Fibroblast of lung (primary cell): ENCODE data around the gene CD3E. TPM values are rescaled to one million over a fixed set of nuclear protein-coding genes. Genes with fewer than 3 reads are reported as not detected.
A peak's percentile ranks its signal among the peaks of the same experiment; 100 is the strongest.

Experiments used
- DNase-seq, 2 donors: peaks; one replicate each; pipeline versions ENCODE4 v3.0.0 to v3.0.0-alpha.2; 2010; ENCODE audit warnings: low read depth in 2 of 2
- H2AFZ ChIP-seq: 2 replicates; pipeline ENCODE4 v1.5.1; 2012; ENCODE audit warnings: low read length, control low read depth, inconsistent platforms
- H3K27ac ChIP-seq: 2 replicates; pipeline ENCODE4 v1.5.1; 2011; ENCODE audit warnings: low read length, control low read depth; ENCODE audit not compliant: insufficient read depth
- H3K27me3 ChIP-seq: 2 replicates; pipeline ENCODE4 v1.5.1; 2011; ENCODE audit warnings: mild to moderate bottlenecking, low read length; ENCODE audit not compliant: control insufficient read depth, insufficient read depth
- H3K36me3 ChIP-seq: 2 replicates; pipeline ENCODE4 v1.5.1; 2011; ENCODE audit warnings: low read length; ENCODE audit not compliant: control insufficient read depth, insufficient read depth
- H3K4me1 ChIP-seq: 2 replicates; pipeline ENCODE4 v1.5.1; 2011; ENCODE audit warnings: low read length; ENCODE audit not compliant: control insufficient read depth, insufficient read depth; ENCODE audit errors: extremely low read depth
- H3K4me2 ChIP-seq: 2 replicates; pipeline ENCODE4 v1.5.1; 2011; ENCODE audit warnings: low read length, control low read depth; ENCODE audit not compliant: insufficient read depth; ENCODE audit errors: extremely low read depth
- H3K4me3 ChIP-seq, 4 experiments: fragments of 200-600 bp in 1 of 4; sonication (generic) in 1 of 4; replicated peaks in 1 of 4; 2 replicates each; pipeline ENCODE4 v1.5.1; 2011 to 2016; ENCODE audit warnings: low read length in 4 of 4, low read depth in 3 of 4, mild to moderate bottlenecking in 3 of 4, control low read depth in 2 of 4, inconsistent platforms in 1 of 4, mixed read lengths in 1 of 4; ENCODE audit not compliant: insufficient read depth in 1 of 4; ENCODE audit errors: control extremely low read depth in 1 of 4
- H3K79me2 ChIP-seq: 2 replicates; pipeline ENCODE4 v1.5.1; 2012; ENCODE audit warnings: mild to moderate bottlenecking, low read length, inconsistent platforms; ENCODE audit not compliant: control insufficient read depth, insufficient read depth
- H3K9ac ChIP-seq: 2 replicates; pipeline ENCODE4 v1.5.1; 2011; ENCODE audit warnings: mild to moderate bottlenecking, low read length, control low read depth; ENCODE audit not compliant: insufficient read depth
- H3K9me3 ChIP-seq: 2 replicates; pipeline ENCODE4 v1.5.1; 2012; ENCODE audit warnings: low read depth, low read length; ENCODE audit not compliant: control insufficient read depth, insufficient read depth
- H4K20me1 ChIP-seq: 2 replicates; pipeline ENCODE4 v1.5.1; 2011; ENCODE audit warnings: low read length; ENCODE audit not compliant: control insufficient read depth, insufficient read depth; ENCODE audit errors: extremely low read depth
- CTCF ChIP-seq, 2 donors: IDR thresholded peaks in 1 of 2; conservative IDR thresholded peaks in 1 of 2; 1 replicate in 1 of 2; 2 replicates in 1 of 2; pipeline ENCODE4 v1.5.1; 2011 to 2012; ENCODE audit warnings: low read length in 2 of 2, control low read depth in 1 of 2, inconsistent platforms in 1 of 2, low read depth in 1 of 2, mild to moderate bottlenecking in 1 of 2
- EZH2 ChIP-seq: IDR thresholded peaks from 2 replicates; pipeline ENCODE4 v1.5.1; 2012; ENCODE audit warnings: low read length, control low read depth, mild to moderate bottlenecking; ENCODE audit errors: missing control alignments
- polyA minus RNA-seq: library from RNA; depleted of rRNA, polyadenylated mRNA; stranded (reverse); fragments of >200 nt; gene quantifications from 2 replicates; pipeline ENCODE4 v1.2.3, GENCODE V29; 2011; ENCODE audit warnings: low replicate concordance
- polyA plus RNA-seq, 2 donors: library from polyadenylated mRNA; depleted of rRNA in 1 of 2; stranded (reverse) in 1 of 2; unstranded in 1 of 2; fragments of >200 nt; gene quantifications; 2 replicates each; pipeline ENCODE4 v1.2.1, GENCODE V29; 2011 to 2012; ENCODE audit warnings: missing spikeins in 1 of 2
- total RNA-seq: library from RNA; depleted of rRNA; stranded (reverse); fragments of >200 nt; gene quantifications from 2 replicates; pipeline ENCODE4 v1.2.1, GENCODE V29; 2014

The CD3E gene
- total RNA-seq (not detected in 2 replicates), polyA plus RNA-seq (not detected in 2 replicates), polyA minus RNA-seq (not detected in 2 replicates)
- polyA plus RNA-seq (2012), result not detected in 2 replicates

GRCh38 chr11:118304568-118305248 lies at the start of gene CD3E:
CD3E (plus strand) TSS chr11:118304730; CDS start chr11:118304953, 223 bp downstream.
- no peak within 1 kb of the TSS for H3K27ac ChIP-seq
- no peak within 1 kb of the TSS for H3K4me3 ChIP-seq
- no peaks in the 10 kb centered on the region for H3K9me3 ChIP-seq
- H3K4me1 ChIP-seq, result no peaks in the 10 kb centered on the region
- peaks cover 4% of the 10 kb centered on the region for H3K27me3 ChIP-seq
- H3K36me3 ChIP-seq, result no peaks in the 10 kb centered on the region
- H3K4me2 ChIP-seq, result no peak within 1 kb of the TSS
- H3K79me2 ChIP-seq, result no peaks in the 10 kb centered on the region
- no peak within 1 kb of the TSS for H2AFZ ChIP-seq
- H4K20me1 ChIP-seq, result no peaks in the 10 kb centered on the region
- no peak for DNase-seq
- no peak for TF ChIP-seq EZH2
- no peak for TF ChIP-seq CTCF (conservative IDR thresholded peaks at IDR 0.05 in 1 of 2, IDR thresholded peaks at IDR 0.05 in 1 of 2; ENCODE audit: low read depth in 1 of 2, low read length in 2 of 2)
- no peak within 1 kb of the TSS for H3K9ac ChIP-seq

GRCh38 chr11:118258410-118258809 lies 46.1 kb upstream of the CD3E start:
- no peak for DNase-seq
- H3K27me3 ChIP-seq, result peaks cover 14% of the 10 kb centered on the region

GRCh38 chr11:118259138-118259537 lies 45.4 kb upstream of the CD3E start:
- DNase-seq, result no peak
- H3K9me3 ChIP-seq, result no peaks in the 10 kb centered on the region
- no peaks in the 10 kb centered on the region for H3K79me2 ChIP-seq
- no peak overlapping the region for H3K27ac ChIP-seq
- H4K20me1 ChIP-seq, result no peaks in the 10 kb centered on the region
- H3K4me2 ChIP-seq, result no peak overlapping the region
- TF ChIP-seq EZH2, result no peak
- TF ChIP-seq CTCF (conservative IDR thresholded peaks at IDR 0.05 in 1 of 2, IDR thresholded peaks at IDR 0.05 in 1 of 2; ENCODE audit: low read depth in 1 of 2, low read length in 2 of 2), result no peak
- H3K27me3 ChIP-seq, result peaks cover 21% of the 10 kb centered on the region
- H3K9ac ChIP-seq, result no peak overlapping the region
- no peak overlapping the region for H2AFZ ChIP-seq
- no peaks in the 10 kb centered on the region for H3K36me3 ChIP-seq
- H3K4me1 ChIP-seq, result no peaks in the 10 kb centered on the region
- H3K4me3 ChIP-seq, result no peak overlapping the region

More at GRCh38 chr11:118258410-118258809, 46.1 kb upstream of the CD3E start:
- Histone ChIP-seq H3K9me3 (no peaks in the 10 kb centered on the region), H3K4me2 (no peak overlapping the region), H4K20me1 (no peaks in the 10 kb centered on the region), H3K9ac (no peak overlapping the region), H3K4me1 (no peaks in the 10 kb centered on the region), H3K79me2 (no peaks in the 10 kb centered on the region), H3K4me3 (no peak overlapping the region), H3K36me3 (no peaks in the 10 kb centered on the region), H3K27ac (no peak overlapping the region), H2AFZ (no peak overlapping the region)
- TF ChIP-seq CTCF (conservative IDR thresholded peaks at IDR 0.05 in 1 of 2, IDR thresholded peaks at IDR 0.05 in 1 of 2; ENCODE audit: low read depth in 1 of 2, low read length in 2 of 2) (peak in 1 of 2 donors; percentile 19), EZH2 (no peak)
